Erythroblast (primary cell): Measurements from ENCODE around the gene TMEM204.
"Not testable (repeated sequence)": the region's sequence is repeated elsewhere in the genome, so short reads cannot be mapped to it uniquely, and the experiment has no call there.

ENCODE experiments used
- DNase-seq, 2 experiments: peaks; one replicate each; lab custom pipeline; 2025; lab: John Stamatoyannopoulos, UW
- GATA1 ChIP-seq: IDR thresholded peaks from 2 replicates; pipeline ENCODE4 v1.6.1; 2011; ENCODE audit warnings: low read depth, mild to moderate bottlenecking, control low read depth, low read length, moderate library complexity
- POLR2A ChIP-seq: IDR thresholded peaks from 2 replicates; pipeline ENCODE4 v1.6.1; 2011; ENCODE audit warnings: mild to moderate bottlenecking, low read length

Gene TMEM204

DNA sequence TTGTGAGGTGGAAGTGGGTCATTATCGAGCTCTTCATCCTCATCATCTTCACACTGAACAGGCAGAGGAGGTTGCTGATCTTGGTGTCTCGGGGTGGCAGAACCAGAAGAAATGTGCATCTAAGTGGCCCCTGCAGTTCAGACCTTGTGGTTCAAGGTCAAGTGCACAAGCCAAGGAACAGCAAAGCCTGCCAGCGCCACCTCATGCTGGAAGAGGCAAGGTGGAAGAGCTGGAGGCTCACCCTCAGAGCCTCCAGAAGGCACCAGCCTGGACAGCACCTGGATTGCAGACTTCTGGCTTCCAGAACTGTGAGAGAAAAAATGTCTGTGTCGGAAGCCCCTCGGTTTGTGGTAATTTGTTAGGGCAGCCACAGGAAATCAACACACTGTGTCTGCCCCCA lies 45.7 kb downstream of the TMEM204 start:
- DNase-seq = no peak
- TF ChIP-seq POLR2A (no peak), GATA1 (no peak)

- no peak for DNase-seq
- TF ChIP-seq POLR2A = no peak
- no peak for TF ChIP-seq GATA1
Observed at GRCh38 chr16:1580256-1580655, 46.8 kb downstream of the TMEM204 start.

- TF ChIP-seq POLR2A (no peak), GATA1 (no peak)
- no peak for DNase-seq
Observed at GRCh38 chr16:1580956-1581355, 47.5 kb downstream of the TMEM204 start.

GRCh38 chr16:1581804-1582203 lies 48.3 kb downstream of the TMEM204 start:
- no peak for DNase-seq
- TF ChIP-seq GATA1 (no peak), POLR2A (no peak)

- TF ChIP-seq POLR2A (no peak), GATA1 (no peak)
Observed at GRCh38 chr16:1583180-1583579, 49.7 kb downstream of the TMEM204 start.

DNA sequence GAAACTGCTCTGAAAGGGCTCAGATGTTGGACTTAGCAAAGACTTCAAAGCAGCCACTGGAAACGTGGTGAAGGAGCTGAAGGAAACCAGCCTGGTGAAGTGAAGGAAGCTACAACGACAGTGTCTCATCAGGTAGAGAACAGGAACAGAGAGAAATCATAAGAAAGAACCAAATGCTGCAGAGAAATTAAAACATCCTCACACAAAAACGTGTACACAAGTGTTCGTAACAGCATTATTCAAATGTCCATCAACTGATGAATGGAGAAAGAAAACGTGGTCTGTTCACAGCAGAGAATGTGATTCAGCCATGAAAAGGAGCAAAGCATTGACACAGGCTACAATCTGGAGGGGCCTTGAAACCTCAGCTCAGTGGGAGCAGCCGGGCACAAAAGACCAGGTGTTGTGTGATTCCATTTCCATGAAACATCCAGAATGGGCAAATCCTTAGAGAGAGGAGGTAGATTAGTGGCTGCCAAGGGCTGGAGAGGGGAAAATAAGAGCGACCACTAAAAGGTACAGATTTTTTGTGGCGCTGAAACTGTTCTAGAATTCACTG lies 51.5 kb downstream of the TMEM204 start:
- no peak for DNase-seq
- TF ChIP-seq GATA1 (no peak), POLR2A (no peak)

More at GRCh38 chr16:1583180-1583579, 49.7 kb downstream of the TMEM204 start:
- DNase-seq = no peak

- DNase-seq = no peak
Observed at GRCh38 chr16:1590366-1590765, 56.9 kb downstream of the TMEM204 start.

DNA sequence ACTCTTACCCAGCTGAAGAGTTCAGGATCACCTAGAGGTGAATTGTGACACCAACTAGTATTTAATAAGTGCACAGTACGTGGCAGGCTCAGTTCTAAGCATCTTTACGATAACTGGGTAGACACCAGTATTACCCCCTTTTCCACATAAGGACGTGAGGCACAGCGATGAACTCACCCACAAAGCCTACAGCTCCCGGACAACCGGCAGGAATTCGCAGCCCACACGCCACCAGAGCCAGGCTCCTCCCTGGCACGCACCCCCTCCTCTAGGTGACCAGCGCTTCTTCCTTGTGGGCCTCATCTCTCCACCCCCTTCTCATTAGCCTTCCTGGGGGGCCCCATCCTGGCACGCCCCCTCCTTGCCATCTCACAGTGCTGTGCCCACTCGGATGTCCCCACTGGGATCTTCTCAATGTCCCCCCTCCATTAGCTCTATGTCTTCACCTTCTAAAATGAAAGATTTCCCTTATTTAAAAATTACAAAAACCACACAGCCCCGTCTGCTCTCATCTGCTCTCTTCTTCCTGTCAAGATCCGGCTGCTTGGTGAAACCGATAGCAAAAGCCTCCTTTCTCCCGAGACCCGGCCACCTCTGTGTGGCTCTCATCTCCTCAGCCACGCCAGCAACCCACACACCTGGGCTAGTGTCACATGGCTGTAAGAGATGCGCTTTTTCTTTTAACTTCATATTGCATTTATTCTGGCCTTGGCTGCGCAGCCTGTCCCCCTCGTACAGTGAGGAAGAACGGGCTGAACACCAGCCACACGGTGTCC lies 57.7 kb downstream of the TMEM204 start:
- no peak for DNase-seq

More at GRCh38 chr16:1590366-1590765, 56.9 kb downstream of the TMEM204 start:
- TF ChIP-seq POLR2A = no peak
- TF ChIP-seq GATA1 = no peak

DNA sequence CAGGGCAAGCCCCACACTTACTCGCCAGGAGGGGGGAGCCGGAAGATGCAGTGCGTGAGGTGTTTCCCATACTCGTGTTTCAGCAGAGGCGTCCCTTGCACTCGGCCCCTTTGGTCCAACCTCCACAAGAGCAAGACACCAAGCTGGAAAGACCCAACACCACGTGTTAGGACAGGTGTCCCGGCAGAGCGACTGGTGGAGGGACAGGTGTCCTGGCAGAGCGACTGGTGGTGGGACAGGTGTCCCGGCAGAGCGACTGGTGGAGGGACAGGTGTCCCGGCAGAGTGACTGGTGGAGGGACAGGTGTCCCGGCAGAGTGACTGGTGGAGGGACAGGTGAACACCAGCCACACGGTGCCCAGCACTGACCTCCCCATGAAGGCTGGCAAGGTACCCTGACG lies 59.0 kb downstream of the TMEM204 start:
- DNase-seq = no peak
- TF ChIP-seq POLR2A (no peak), GATA1 (no peak)

More for the DNA sequence above, 57.7 kb downstream of the TMEM204 start:
- TF ChIP-seq GATA1 (no peak), POLR2A (no peak)

DNA sequence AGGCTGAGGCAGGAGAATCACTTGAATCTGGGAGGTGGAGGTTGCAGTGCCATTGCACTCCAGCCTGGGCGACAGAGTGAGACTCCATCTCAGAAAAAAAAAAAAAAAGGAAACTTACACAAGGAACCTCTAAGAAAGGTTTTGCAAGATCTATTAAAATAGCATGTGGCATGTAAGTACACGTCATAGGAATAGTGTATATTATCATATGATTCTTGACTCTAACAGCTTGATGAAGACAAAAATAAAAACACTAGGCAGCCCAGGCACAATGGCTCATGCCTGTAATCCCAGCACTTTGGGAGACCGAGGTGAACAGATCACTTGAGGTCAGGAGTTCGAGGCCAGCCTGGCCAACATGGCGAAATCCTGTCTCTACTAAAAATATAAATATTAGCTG lies 62.0 kb downstream of the TMEM204 start:
- DNase-seq = not testable (repeated sequence)

DNA sequence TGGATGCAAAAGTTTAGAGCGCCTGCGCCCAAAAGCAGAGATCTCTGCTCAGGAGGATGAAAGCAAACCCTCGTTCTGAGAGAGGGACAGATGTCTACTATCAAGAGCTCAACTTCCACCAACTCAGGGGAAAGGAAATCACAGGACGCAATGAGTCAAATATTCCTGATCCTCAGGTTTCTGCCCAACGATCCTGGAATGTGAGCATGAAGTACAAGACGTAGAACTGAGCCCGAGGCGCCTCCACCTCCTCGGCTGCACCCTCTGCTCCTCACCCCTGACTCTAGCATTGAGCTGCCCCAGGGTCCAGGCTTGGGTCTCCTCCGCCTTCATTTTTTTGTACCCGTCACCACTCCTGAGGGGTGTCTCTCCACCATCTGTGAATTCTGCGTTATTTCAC lies 63.0 kb downstream of the TMEM204 start:
- DNase-seq = no peak
- TF ChIP-seq POLR2A = no peak
- TF ChIP-seq GATA1 = no peak

DNA sequence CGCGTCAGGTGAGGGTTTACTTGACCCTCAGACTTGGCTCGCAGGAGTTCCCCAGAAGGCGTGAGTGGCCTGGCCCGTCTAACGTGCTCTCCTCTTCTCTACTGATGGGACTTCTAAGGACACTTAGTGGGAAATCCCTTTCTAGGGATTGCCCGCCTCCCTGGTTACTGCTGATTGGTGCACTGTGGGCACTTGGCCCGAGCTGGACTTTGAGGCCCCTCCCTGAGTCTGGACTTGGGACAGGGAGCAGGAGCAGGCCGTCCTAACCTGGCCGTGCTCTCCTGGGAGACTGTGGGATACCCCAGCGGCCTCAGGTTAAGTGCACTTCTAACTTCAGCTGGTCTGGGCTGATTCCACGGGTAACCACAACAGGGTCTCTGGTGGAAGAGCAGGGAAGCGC lies 63.7 kb downstream of the TMEM204 start:
- TF ChIP-seq GATA1 (no peak), POLR2A (no peak)
- no peak for DNase-seq

- no peak for DNase-seq
- TF ChIP-seq GATA1 = no peak
- TF ChIP-seq POLR2A = no peak
Observed at GRCh38 chr16:1601031-1601430, 67.6 kb downstream of the TMEM204 start.

DNA sequence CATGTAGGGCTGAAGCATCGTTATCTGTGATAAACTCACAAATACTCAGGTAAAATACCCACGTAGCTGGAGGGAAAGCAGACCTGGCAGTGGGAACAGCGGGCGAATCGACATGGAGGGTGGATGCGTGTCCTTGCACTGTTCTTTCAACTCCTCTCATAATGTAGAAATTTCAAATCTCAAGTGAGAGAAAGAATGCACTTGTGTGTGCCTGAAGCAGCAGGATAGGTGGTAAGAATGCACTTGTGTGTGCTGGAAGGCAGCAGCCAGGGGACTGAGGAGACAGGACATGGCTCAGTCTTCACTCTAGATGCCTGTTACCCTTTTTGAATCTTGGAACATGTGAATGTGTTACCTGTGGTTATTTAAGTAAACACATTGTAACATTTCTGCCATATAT lies 68.0 kb downstream of the TMEM204 start:
- no peak for DNase-seq
- TF ChIP-seq GATA1 (no peak), POLR2A (no peak)

DNA sequence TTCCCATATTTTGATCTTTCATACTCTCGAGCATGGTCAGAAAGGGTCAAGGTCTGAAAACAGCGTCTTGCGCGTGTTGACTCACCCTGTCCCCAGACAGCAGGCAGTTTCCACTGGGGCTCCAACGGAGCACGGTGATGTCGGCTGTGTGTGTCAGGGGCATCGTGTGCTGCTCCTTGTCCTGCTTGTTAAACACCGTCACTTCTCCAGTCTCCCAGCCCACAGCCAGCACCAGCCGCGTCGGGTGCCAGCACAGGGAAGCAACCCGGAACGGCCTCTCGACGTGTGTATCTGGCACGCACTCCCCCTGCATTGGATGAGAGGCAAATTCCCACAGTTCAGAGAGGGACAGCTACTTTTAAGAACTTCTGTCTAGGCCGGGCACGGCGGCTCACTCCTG lies 68.8 kb downstream of the TMEM204 start:
- DNase-seq = no peak
- TF ChIP-seq GATA1 (no peak), POLR2A (no peak)
